HCT116 (cell line): ENCODE data around the gene KCNJ1. TPM values are rescaled to one million over a fixed set of nuclear protein-coding genes. Genes with fewer than 3 reads are reported as not detected.

Source experiments
- ATAC-seq: fragments of 200-7000 bp; cut with Tn5 transposase; 2 replicates; pipeline ENCODE4 v1.9.1; 2020; ENCODE audit warnings: mild to moderate bottlenecking, moderate library complexity
- BruUV-seq: library from RNA; stranded (reverse); fragments of 400-500 nt; replicated peaks from 2 replicates; lab custom pipeline; 2021; lab: Mats Ljungman, UMichigan
- CTCF ChIA-PET: fragments of 300-600 bp; sonication (Branson Sonifier 250); formaldehyde crosslinking; loops from one replicate; lab custom pipeline; 2021; ENCODE audit warnings: antibody characterized with exemption; lab: Charles Lee
- POLR2A ChIA-PET: fragments of 300-600, 350-600 bp; sonication (Branson Sonifier 250); formaldehyde crosslinking; loops from one replicate; lab custom pipeline; 2021; ENCODE audit warnings: antibody characterized with exemption; lab: Charles Lee
- RAD21 ChIA-PET, 2 experiments: fragments of 300-600 bp; sonication (Branson Sonifier 250); formaldehyde crosslinking; loops; one replicate each; lab custom pipeline; 2023; ENCODE audit warnings: low total read pairs in 2 of 2; ENCODE audit not compliant: uncharacterized antibody in 2 of 2, unreplicated experiment in 2 of 2, low non-redundant PET in 1 of 2; lab: Charles Lee
- DNase-seq: peaks from one replicate; pipeline ENCODE4 v3.0.0-alpha.2; 2010; ENCODE audit warnings: low read depth, low spot score
- H2AFZ ChIP-seq: fragments of 200-600 bp; shearing (Covaris generic), sonication (generic); 2 replicates; pipeline ENCODE4 v1.6.1; 2017; ENCODE audit warnings: low read depth, mixed run types, mixed read lengths, antibody characterized with exemption, low read length; ENCODE audit not compliant: poor library complexity, severe bottlenecking
- H3K27ac ChIP-seq: 2 replicates; pipeline ENCODE4 v1.5.1; 2012; ENCODE audit warnings: low read depth, low read length
- H3K27me3 ChIP-seq: fragments of 200-600 bp; sonication (generic); 2 replicates; pipeline ENCODE4 v1.6.1; 2016; ENCODE audit warnings: mixed run types, low read length, mixed read lengths; ENCODE audit not compliant: insufficient read depth
- H3K36me3 ChIP-seq, 2 experiments: fragments of 200-500 bp in 1 of 2; fragments of 200-600 bp in 1 of 2; sonication (Bioruptor generic) in 1 of 2; sonication (generic) in 1 of 2; 2 replicates each; pipeline versions ENCODE4 v1.5.1 to v1.6.1; 2014 to 2016; ENCODE audit warnings: low read length in 2 of 2, inconsistent platforms in 1 of 2, mixed read lengths in 1 of 2, mixed run types in 1 of 2; ENCODE audit not compliant: insufficient read depth in 2 of 2, control insufficient read depth in 1 of 2
- H3K4me1 ChIP-seq, 2 experiments: fragments of 200-600 bp in 1 of 2; sonication (generic) in 1 of 2; 2 replicates each; pipeline versions ENCODE4 v1.5.1 to v1.6.1; 2012 to 2017; ENCODE audit warnings: low read length in 2 of 2, inconsistent platforms in 1 of 2, mild to moderate bottlenecking in 1 of 2, mixed read lengths in 1 of 2, mixed run types in 1 of 2, moderate library complexity in 1 of 2; ENCODE audit not compliant: insufficient read depth in 2 of 2, control insufficient read depth in 1 of 2
- H3K4me2 ChIP-seq: fragments of 200-600 bp; sonication (generic); 2 replicates; pipeline ENCODE4 v1.6.1; 2017; ENCODE audit warnings: mixed run types, low read length, mixed read lengths
- H3K4me3 ChIP-seq, 2 experiments: fragments of 200-600 bp in 1 of 2; sonication (generic) in 1 of 2; replicated peaks in 1 of 2; 2 replicates each; pipeline ENCODE4 v1.5.1; 2011 to 2016; ENCODE audit warnings: low read length in 2 of 2, control low read depth in 1 of 2, low read depth in 1 of 2, mild to moderate bottlenecking in 1 of 2, mixed read lengths in 1 of 2, mixed run types in 1 of 2
- H3K79me2 ChIP-seq: fragments of 200-600 bp; sonication (generic); 2 replicates; pipeline ENCODE4 v1.6.1; 2017; ENCODE audit warnings: mild to moderate bottlenecking, mixed run types, low read length, moderate library complexity, mixed read lengths; ENCODE audit not compliant: insufficient read depth
- H3K9ac ChIP-seq: fragments of 200-600 bp; sonication (generic); 2 replicates; pipeline ENCODE4 v1.6.1; 2016; ENCODE audit warnings: low read length, mixed read lengths
- H3K9me2 ChIP-seq: fragments of 200-600 bp; sonication (generic), shearing (Covaris generic); 2 replicates; pipeline ENCODE4 v1.6.1; 2017; ENCODE audit warnings: mixed run types, mild to moderate bottlenecking, moderate library complexity; ENCODE audit not compliant: insufficient read depth
- H3K9me3 ChIP-seq, 2 experiments: fragments of 200-500 bp in 1 of 2; fragments of 200-600 bp in 1 of 2; sonication (Bioruptor generic) in 1 of 2; sonication (generic) in 1 of 2; 2 replicates each; pipeline ENCODE4 v1.6.1; 2014 to 2017; ENCODE audit warnings: low read length in 2 of 2, mixed read lengths in 2 of 2, inconsistent platforms in 1 of 2, low read depth in 1 of 2, mild to moderate bottlenecking in 1 of 2, mixed run types in 1 of 2, moderate library complexity in 1 of 2; ENCODE audit not compliant: control insufficient read depth in 1 of 2, insufficient read depth in 1 of 2
- H4K20me1 ChIP-seq: fragments of 200-600 bp; sonication (generic), shearing (Covaris generic); 2 replicates; pipeline ENCODE4 v1.6.1; 2017; ENCODE audit warnings: mixed run types, mild to moderate bottlenecking, moderate library complexity; ENCODE audit not compliant: insufficient read depth
- CBX3 ChIP-seq: IDR thresholded peaks from 2 replicates; pipeline ENCODE4 v1.6.1; 2012; ENCODE audit warnings: low read depth
- CEBPB ChIP-seq: IDR thresholded peaks from 2 replicates; pipeline ENCODE4 v1.6.1; 2012; ENCODE audit warnings: low read depth
- CTCF ChIP-seq, 3 experiments: fragments of 200-600 bp in 1 of 3; sonication (generic) in 1 of 3; IDR thresholded peaks in 2 of 3; conservative IDR thresholded peaks in 1 of 3; 2 replicates each; pipeline ENCODE4 v1.5.1; 2012 to 2017; ENCODE audit warnings: low read depth in 2 of 3, low read length in 2 of 3, antibody characterized with exemption in 1 of 3, borderline replicate concordance in 1 of 3, control low read depth in 1 of 3, mild to moderate bottlenecking in 1 of 3, mixed read lengths in 1 of 3, mixed run types in 1 of 3, moderate library complexity in 1 of 3; ENCODE audit not compliant: insufficient read depth in 1 of 3
- EGR1 ChIP-seq: IDR thresholded peaks from 2 replicates; pipeline ENCODE4 v1.6.1; 2012; ENCODE audit warnings: low read depth
- EZH2 ChIP-seq: fragments of 200-600 bp; sonication (generic); IDR thresholded peaks from 2 replicates; pipeline ENCODE4 v1.6.1; 2017; ENCODE audit warnings: antibody characterized with exemption, mixed run types
- EZH2phosphoT487 ChIP-seq: fragments of 200-600 bp; IDR thresholded peaks from 2 replicates; pipeline ENCODE4 v1.6.1; 2018; ENCODE audit warnings: antibody characterized with exemption, borderline replicate concordance
- JUND ChIP-seq: IDR thresholded peaks from 2 replicates; pipeline ENCODE4 v1.6.1; 2012
- POLR2A ChIP-seq: IDR thresholded peaks from 2 replicates; pipeline ENCODE4 v1.7.0; 2011; ENCODE audit warnings: borderline replicate concordance; ENCODE audit not compliant: insufficient read depth, insufficient read length; ENCODE audit errors: extremely low read depth
- REST ChIP-seq: IDR thresholded peaks from 2 replicates; pipeline ENCODE4 v1.6.1; 2012; ENCODE audit warnings: low read depth
- SIN3A ChIP-seq: IDR thresholded peaks from 2 replicates; pipeline ENCODE4 v1.6.1; 2012; ENCODE audit warnings: low read depth
- SRF ChIP-seq: IDR thresholded peaks from 2 replicates; pipeline ENCODE4 v1.6.1; 2012; ENCODE audit warnings: low read depth
- TCF7L2 ChIP-seq: IDR thresholded peaks from 2 replicates; pipeline ENCODE4 v1.7.0; 2011; ENCODE audit warnings: borderline replicate concordance, inconsistent platforms; ENCODE audit not compliant: insufficient read depth, insufficient read length; ENCODE audit errors: extremely low read depth
- YY1 ChIP-seq: IDR thresholded peaks from 2 replicates; pipeline ENCODE4 v1.6.1; 2011; ENCODE audit warnings: low read length, low read depth, moderate library complexity, mild to moderate bottlenecking; ENCODE audit not compliant: insufficient replicate concordance; ENCODE audit errors: extremely low read depth
- ZNF274 ChIP-seq: fragments of 200-500 bp; sonication (Bioruptor generic); IDR thresholded peaks from 2 replicates; pipeline ENCODE4 v1.6.1; 2014; ENCODE audit warnings: mild to moderate bottlenecking, low read depth, low read length, inconsistent platforms
- intact Hi-C: fragments of 100-400 bp; cut with micrococcal nuclease; formaldehyde crosslinking; loops from 2 replicates; pipeline ENCODE4 v1.10.0; 2022
- total RNA-seq: library from RNA; stranded (reverse); gene quantifications from one replicate; pipeline ENCODE4 v1.2.1, GENCODE V29; 2021; ENCODE audit not compliant: unreplicated experiment

Gene KCNJ1
- total RNA-seq, 1 experiment from 2014 or later, result 0.15 TPM

GRCh38 chr11:128824191-128825049, 42.7 kb downstream of the KCNJ1 start:
- Histone ChIP-seq H3K27ac (no peak overlapping the region), H3K79me2 (no peaks in the 10 kb centered on the region), H3K9ac (no peak overlapping the region), H3K9me2 (no peaks in the 10 kb centered on the region), H2AFZ (no peak overlapping the region), H3K4me3 (no peak overlapping the region), H3K36me3 (no peaks in the 10 kb centered on the region), H3K9me3 (no peaks in the 10 kb centered on the region), H4K20me1 (no peaks in the 10 kb centered on the region), H3K27me3 (no peaks in the 10 kb centered on the region), H3K4me1 (no peaks in the 10 kb centered on the region), H3K4me2 (no peak overlapping the region)
- POLR2A ChIA-PET, result no interaction called here
- TF ChIP-seq EZH2 (no peak), ZNF274 (no peak), REST (no peak), SRF (no peak), CEBPB (no peak), YY1 (no peak), POLR2A (no peak), SIN3A (no peak), EGR1 (no peak), JUND (no peak), EZH2phosphoT487 (no peak), CBX3 (no peak), CTCF (IDR thresholded peaks at IDR 0.05 in 2 of 3, conservative IDR thresholded peaks at IDR 0.05 in 1 of 3; ENCODE audit: borderline replicate concordance in 1 of 3, insufficient read depth in 1 of 3, low read depth in 2 of 3, low read length in 2 of 3) (no peak), TCF7L2 (no peak)
- intact Hi-C loops, result no loop called here
- DNase-seq, result no peak
- BruUV-seq, result no TSS peak
- ATAC-seq, result no peak
- RAD21 ChIA-PET, result no interaction called here
- CTCF ChIA-PET, result no interaction called here
